HG02798 (cell line): ENCODE results near the gene CDH4.

Experiments used
- ATAC-seq: cut with Tn5 transposase; IDR thresholded peaks from one replicate; pipeline ENCODE4 v1.9.1; 2021; ENCODE audit warnings: mild to moderate bottlenecking; ENCODE audit not compliant: unreplicated experiment, poor library complexity

The CDH4 gene

GRCh38 chr20:61251529-61252393 lies at the start of gene CDH4:
Gene CDH4 (plus strand): TSS chr20:61252261.
- no peak for ATAC-seq

DNA sequence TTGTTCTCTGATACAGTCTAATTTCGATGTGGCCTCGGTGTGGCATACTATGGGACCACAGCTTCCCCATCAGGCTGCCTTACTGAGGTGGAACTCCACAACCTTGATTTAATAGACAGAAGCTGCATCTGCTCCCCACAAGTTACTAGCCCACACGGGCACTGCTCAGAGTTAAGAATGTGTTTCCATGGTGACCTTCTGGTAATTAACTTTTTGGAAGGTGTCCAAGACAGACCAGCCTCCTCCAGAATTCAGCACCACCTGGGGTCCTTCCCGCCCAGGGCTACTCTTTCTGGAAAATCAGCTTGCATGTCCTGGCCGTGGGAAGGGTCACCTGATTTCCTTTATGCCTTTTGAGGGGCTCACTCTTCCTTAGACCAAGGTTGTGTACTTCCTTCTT lies 48.7 kb upstream of the CDH4 start:
- ATAC-seq, result no peak

DNA sequence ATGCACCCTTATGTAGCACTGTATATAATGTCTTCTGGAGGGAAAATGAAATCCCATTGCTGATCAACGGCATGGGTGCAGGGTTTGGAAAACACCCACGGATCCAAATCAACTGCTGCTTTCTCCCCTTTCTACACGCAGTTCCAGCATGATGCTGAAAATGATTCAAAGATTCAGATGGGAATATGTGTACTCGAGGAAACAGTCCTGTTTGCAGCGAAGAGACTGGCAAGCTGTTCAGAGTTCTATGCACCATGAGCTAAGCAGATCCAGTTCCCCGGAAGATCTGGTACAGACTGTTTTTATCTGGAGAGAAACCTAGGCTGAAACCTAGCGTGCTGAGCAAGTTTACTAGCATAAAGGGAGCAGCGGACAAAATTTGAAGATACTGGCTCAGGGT lies 47.9 kb upstream of the CDH4 start:
- ATAC-seq, result no peak

- no peak for ATAC-seq
Measured at GRCh38 chr20:61205769-61206168, 46.3 kb upstream of the CDH4 start.

- no peak for ATAC-seq
Measured at GRCh38 chr20:61210862-61211261, 41.2 kb upstream of the CDH4 start.

DNA sequence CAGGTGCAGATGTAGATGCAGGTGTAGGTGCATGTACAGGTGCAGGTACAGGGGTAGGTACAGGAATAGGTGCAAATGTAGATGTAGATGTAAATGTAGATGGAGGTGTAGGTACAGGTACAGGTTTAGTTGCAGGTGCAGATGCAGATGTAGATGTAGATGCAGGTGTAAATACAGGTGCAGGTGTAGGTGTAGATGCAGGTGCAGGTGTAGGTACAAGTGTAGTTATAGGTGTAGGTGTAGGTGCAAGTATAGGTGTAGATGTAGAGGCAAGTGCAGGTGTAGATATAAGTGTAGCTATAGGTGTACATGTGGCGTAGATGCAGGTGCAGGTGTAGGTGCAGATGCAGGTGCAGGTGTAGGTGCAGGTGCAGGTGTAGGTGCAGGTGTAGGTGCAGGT lies 34.2 kb upstream of the CDH4 start:
- ATAC-seq, result no peak

DNA sequence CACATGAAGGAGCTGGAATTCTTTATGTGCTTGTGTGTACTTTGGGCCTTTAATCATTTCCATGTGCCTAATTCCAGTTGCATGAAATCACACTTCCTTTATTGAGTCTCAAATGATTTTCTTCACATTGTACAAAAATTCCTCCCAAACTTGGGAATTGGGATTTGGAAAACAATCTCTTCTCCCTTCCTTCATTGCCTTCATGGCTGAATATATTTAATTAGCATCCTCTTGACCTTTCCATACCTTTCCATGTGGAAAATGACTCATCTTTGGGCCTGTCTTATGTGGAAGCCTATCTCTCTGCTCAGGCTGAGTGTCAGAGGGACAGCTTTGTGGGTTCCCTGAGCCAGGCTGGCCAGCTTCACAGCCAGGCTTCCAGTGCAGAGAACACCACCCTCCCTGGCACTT lies 33.0 kb upstream of the CDH4 start:
- ATAC-seq, result no peak

GRCh38 chr20:61220131-61220530 lies 31.9 kb upstream of the CDH4 start:
- no peak for ATAC-seq

DNA sequence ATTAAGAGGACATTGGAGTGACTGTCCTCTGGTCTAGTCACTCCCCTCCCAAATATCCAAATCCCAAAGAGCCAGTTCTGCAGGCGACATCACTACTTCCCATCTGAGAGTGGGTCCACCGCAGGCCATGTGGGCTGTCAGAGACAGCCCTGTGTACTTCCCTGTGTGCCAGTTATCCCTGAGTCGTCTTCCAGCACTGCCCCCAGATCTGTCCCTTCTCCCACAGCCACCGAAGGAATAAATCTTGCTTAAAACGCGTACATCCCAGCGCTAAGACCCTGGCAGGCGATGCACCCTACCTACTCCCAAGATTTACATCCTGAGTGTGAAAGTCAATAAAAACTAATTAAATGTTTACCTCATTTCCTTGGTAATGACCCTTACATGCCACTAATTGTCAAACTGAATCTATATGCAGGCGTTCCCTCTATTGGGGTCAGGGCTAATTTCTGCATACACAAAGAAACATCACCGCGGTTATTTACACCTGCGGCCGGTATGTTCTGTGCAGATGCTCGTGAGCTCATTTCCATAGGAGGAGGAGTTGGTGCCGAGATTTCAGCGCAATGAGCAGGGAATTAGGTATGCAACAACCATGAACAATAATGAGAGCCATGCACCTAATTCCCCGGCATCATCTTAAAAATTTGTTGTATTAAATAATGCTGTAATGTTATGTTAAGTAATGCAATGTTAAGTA lies 31.3 kb upstream of the CDH4 start:
- no peak for ATAC-seq

GRCh38 chr20:61222699-61223098 lies 29.4 kb upstream of the CDH4 start:
- no peak for ATAC-seq

GRCh38 chr20:61223121-61223520 lies 28.9 kb upstream of the CDH4 start:
- no peak for ATAC-seq

DNA sequence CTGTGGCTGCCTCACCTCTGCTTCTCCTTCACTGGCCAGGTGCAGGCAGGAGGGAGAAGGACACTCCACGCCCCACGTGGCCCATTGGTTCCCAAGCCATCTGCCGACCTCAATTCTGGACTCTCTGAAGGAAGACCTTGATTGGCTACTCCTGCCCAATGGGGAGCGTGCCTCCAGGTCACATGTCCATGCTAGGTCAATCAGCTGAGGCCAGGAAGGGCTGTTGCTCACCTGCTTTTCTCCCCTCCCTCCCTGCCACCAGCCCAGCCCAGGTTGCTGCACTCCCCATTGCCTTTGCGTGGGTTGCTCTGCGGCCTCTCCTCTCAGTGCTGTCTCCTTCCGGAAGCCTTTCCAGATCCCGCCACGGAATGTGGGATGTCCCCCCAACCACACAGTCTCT lies 21.9 kb upstream of the CDH4 start:
- ATAC-seq, result no peak

DNA sequence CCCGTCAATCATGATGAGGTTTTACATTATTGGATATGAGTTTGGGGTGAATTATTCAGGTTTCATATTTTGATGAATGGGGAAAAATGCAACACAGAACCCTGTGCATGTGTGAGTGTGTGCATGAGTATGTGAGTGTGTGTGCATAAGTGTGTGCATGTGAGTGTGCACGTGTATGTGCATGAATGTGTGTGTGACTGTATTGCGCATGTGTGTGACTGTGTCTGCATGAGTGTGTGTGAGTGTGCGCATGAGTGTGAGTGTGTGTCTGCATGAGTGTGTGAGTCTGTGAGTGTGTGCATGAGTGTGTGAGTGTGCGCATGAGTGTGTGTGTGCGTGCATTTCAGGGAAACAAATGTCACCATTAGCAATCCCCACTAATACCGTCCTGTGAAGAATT lies 18.5 kb upstream of the CDH4 start:
- no peak for ATAC-seq

DNA sequence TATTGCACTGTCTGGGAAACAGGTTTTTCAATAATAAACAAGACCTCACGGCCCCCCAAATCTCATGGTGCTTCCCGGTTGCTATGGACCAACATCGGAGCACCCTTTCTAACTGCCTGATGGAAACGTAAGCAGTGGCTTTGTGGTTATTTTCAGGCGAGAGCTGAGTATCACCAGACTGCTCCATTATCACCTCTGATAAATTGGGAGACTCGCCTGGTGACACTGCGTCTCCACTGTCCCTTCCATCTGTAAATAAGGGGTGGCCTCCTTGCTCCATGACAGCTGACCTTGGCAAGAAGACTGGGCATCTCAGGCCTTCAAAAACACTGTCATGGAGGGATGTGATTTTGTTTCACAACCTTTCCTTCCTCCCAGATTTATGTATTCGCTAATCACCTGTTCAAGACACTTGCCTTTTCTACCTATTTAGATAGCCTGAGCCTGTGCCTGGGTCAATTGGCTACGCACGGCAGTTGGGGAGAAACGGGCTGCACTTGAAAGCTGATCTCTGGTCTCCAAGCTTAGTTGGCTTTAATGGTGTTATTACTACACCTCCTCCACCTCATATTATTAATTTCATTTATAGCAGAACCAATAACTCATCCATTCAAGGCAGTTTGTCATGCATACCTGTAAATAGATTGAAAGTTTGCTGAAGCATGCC lies 17.7 kb upstream of the CDH4 start:
- ATAC-seq, result no peak

DNA sequence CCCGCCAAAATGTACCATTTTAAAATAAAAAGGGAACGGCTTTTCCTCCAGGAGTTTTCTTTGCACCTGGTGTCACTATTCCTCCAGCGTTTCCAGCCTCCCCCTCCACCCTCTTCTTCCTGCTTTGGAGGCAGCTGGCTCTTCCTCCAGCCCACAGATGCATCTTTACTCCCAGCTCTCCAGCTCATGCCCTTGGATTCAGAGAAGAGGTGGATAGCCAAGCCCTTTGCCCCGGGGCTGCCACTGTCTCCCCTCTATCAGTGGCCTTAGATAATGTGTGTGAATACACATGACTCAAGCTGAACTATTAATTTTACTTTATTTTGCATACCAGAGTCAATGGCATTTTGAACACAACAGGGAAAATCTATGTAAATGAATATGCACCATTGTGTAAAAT lies 15.3 kb upstream of the CDH4 start:
- ATAC-seq, result no peak

DNA sequence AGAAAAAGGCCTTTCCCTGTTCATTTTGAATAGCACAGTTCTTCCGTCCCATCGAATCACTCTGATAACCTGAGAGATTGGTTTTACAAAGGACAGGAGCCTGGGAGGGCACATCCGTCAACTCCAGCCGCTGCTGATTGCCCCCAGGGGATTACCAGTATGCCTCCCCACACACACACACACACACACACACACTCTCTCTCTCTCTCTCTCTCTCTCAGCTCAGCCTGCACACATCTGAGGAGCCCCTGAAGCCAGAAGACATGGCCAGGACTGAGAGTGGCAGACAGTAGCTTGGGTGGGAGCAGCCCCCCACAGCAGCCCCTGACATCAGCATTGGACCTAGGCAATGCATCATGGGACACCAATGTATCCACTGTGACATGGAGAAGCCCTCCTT lies 13.2 kb upstream of the CDH4 start:
- ATAC-seq, result no peak

- no peak for ATAC-seq
Measured at GRCh38 chr20:61240814-61241213, 11.2 kb upstream of the CDH4 start.

- ATAC-seq, result no peak
Measured at GRCh38 chr20:61244213-61244612, 7.8 kb upstream of the CDH4 start.

- ATAC-seq, result no peak
Measured at GRCh38 chr20:61246269-61246668, 5.8 kb upstream of the CDH4 start.

DNA sequence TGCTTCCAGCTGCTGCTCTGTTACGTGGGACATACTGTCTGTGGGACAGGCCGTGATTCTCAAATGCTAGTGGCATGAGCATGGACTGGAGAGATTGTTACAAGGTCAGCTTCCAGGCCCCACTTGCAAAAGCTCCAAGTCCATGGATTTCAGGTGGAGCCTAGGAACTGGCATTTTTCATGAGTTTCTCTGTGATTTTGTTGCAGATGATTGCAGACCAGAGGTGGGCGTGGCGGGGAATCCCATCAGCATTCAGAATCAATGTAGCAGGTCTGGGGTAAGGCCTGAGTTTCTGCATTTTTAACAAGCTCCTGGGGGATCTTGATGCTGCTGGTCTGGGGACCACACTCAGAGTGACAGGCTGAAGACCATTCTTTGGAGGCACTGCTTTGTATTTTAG lies 2.4 kb upstream of the CDH4 start:
- no peak for ATAC-seq

DNA sequence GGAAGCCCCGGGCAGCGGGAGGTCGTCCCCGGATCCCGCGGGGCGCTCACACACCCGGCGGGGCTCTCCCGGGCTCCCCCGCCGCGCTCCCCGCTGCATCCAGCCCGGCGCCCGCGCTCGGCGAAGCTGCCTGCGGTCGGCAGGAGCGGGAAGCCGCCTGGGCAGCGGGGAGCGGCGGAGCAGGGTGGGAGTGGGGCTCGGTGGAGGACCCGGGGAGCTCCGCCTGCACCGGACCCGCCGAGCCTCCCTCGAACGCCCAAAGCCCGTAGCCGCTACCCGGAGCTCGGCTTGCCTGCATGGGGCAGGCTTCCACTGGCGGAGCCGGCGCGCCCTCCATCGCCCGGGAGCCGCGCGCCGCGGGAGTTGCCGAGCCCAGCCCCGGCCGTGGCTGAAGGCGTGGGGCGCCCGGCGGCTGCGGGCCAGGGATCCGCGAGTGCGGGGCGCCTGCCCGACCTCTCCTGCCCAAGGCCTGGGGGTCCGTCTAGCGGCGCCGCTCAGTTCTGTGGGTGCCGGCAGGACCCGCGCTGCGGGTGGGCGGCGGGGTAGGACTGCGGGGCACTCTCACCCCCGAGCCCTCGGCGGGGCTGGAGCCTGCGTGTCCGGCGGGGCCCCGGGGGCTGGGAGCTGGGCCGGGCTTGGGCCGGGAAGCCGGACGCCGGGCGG lies 671 bp downstream of the CDH4 start:
- no peak for ATAC-seq
